ENCODE measurements around the gene ERVW-1. TPM values are rescaled to one million over a fixed set of nuclear protein-coding genes. Genes with fewer than 3 reads are reported as not detected.
"Not testable (repeated sequence)": the region's sequence is repeated elsewhere in the genome, so short reads cannot be mapped to it uniquely, and the experiment has no call there.

ERVW-1 gene
- total RNA-seq: not detected
- 0.37 TPM for polyA plus RNA-seq (2013, experiment 1 of 2)
- polyA plus RNA-seq (2013, experiment 2 of 2): 0.65 TPM
- 0 to 0.07 (median 0) reads per million in 172 experiments for total RNA-seq

- H3K27ac Mint-ChIP-seq; CTCF ChIA-PET; H3K36me3 Mint-ChIP-seq (ENCODE audit: low read depth); H3K9me3 Mint-ChIP-seq; H3K4me3 Mint-ChIP-seq; H3K9me3 ChIP-seq (ENCODE audit: control insufficient read depth in 1 of 2, insufficient read depth in 1 of 2, low read length in 2 of 2); H3K4me1 ChIP-seq (ENCODE audit: insufficient read depth, low read length); H3K4me1 Mint-ChIP-seq (ENCODE audit: low read depth); H3K27me3 Mint-ChIP-seq; H3K27me3 ChIP-seq (ENCODE audit: control insufficient read depth in 1 of 2, insufficient read depth in 2 of 2, low read length in 2 of 2); intact Hi-C loops (cut with DNase I, micrococcal nuclease); H3K4me3 ChIP-seq (ENCODE audit: low read length); H3K27ac ChIP-seq (ENCODE audit: low read depth in 1 of 2, low read length in 2 of 2); DNase-seq; POLR2A ChIA-PET; ATAC-seq (ENCODE audit: poor library complexity); H3K36me3 ChIP-seq (ENCODE audit: insufficient read depth, low read length): not testable (repeated sequence)
Measured at GRCh38 chr7:92477681-92478080, at the start of gene ERVW-1. Gene ERVW-1, minus strand, starts transcription at chr7:92477946. Its CDS starts 7,565 bp downstream, at chr7:92470381.

- peaks cover 10% of the 10 kb centered on the region for H3K4me1 ChIP-seq (ENCODE audit: insufficient read depth, low read length)
Measured at GRCh38 chr7:92523110-92523509, 45.4 kb upstream of the ERVW-1 start.

GRCh38 chr7:92520024-92520423 is 42.3 kb upstream of the ERVW-1 start:
- intact Hi-C loops (cut with DNase I, micrococcal nuclease): loop anchor here in 1 of 2 experiments (10.0 kb wide), 2 partner anchors 275 to 535 kb away; partner anchors contain the start of genes ANKIB1 and KRIT1
- no peaks in the 10 kb centered on the region for H3K4me1 ChIP-seq (ENCODE audit: insufficient read depth, low read length)
- DNase-seq (no peak), ATAC-seq (ENCODE audit: poor library complexity) (no peak)
- no peak overlapping the region for H3K4me3 ChIP-seq (ENCODE audit: low read length)
- ChIA-PET POLR2A (interaction anchor here (0.9 kb wide), 1 partner anchor 9 kb away, joined by 4 read pairs; the partner anchor contains the start of gene RBM48), CTCF (no interaction called here)
- H3K9me3 ChIP-seq (ENCODE audit: control insufficient read depth in 1 of 2, insufficient read depth in 1 of 2, low read length in 2 of 2): no peaks in the 10 kb centered on the region
- Mint-ChIP-seq H3K4me1 (ENCODE audit: low read depth) (no peaks in the 10 kb centered on the region), H3K27ac (no peak overlapping the region), H3K27me3 (no peaks in the 10 kb centered on the region), H3K9me3 (no peaks in the 10 kb centered on the region), H3K4me3 (no peak overlapping the region), H3K36me3 (ENCODE audit: low read depth) (peaks cover 35% of the 10 kb centered on the region)
- no peak for TF ChIP-seq CTCF (IDR thresholded peaks at IDR 0.05)
- H3K36me3 ChIP-seq (ENCODE audit: insufficient read depth, low read length): peaks cover 25% of the 10 kb centered on the region
- no peak overlapping the region for H3K27ac ChIP-seq (ENCODE audit: low read depth in 1 of 2, low read length in 2 of 2)
- H3K27me3 ChIP-seq (ENCODE audit: control insufficient read depth in 1 of 2, insufficient read depth in 2 of 2, low read length in 2 of 2): no peaks in the 10 kb centered on the region

More at GRCh38 chr7:92523110-92523509, 45.4 kb upstream of the ERVW-1 start:
- Mint-ChIP-seq H3K4me3 (no peak overlapping the region), H3K9me3 (no peaks in the 10 kb centered on the region), H3K36me3 (ENCODE audit: low read depth) (peaks cover 19% of the 10 kb centered on the region), H3K4me1 (ENCODE audit: low read depth) (peaks cover 25% of the 10 kb centered on the region), H3K27ac (no peak overlapping the region), H3K27me3 (no peaks in the 10 kb centered on the region)
- Histone ChIP-seq H3K9me3 (ENCODE audit: control insufficient read depth in 1 of 2, insufficient read depth in 1 of 2, low read length in 2 of 2) (no peaks in the 10 kb centered on the region), H3K27me3 (ENCODE audit: control insufficient read depth in 1 of 2, insufficient read depth in 2 of 2, low read length in 2 of 2) (no peaks in the 10 kb centered on the region), H3K36me3 (ENCODE audit: insufficient read depth, low read length) (peaks cover 3% of the 10 kb centered on the region), H3K4me3 (ENCODE audit: low read length) (no peak overlapping the region), H3K27ac (ENCODE audit: low read depth in 1 of 2, low read length in 2 of 2) (no peak overlapping the region)
- DNase-seq (no peak), ATAC-seq (ENCODE audit: poor library complexity) (no peak)
- ChIA-PET CTCF (no interaction called here), POLR2A (no interaction called here)
- no peak for TF ChIP-seq CTCF (IDR thresholded peaks at IDR 0.05)
- intact Hi-C loops (cut with DNase I, micrococcal nuclease): loop anchor here in 1 of 2 experiments (10.0 kb wide), 2 partner anchors 278 to 532 kb away; partner anchors contain the start of genes ANKIB1 and KRIT1

GRCh38 chr7:92517631-92518030 is 39.9 kb upstream of the ERVW-1 start:
- Histone ChIP-seq H3K27me3 (ENCODE audit: control insufficient read depth in 1 of 2, insufficient read depth in 2 of 2, low read length in 2 of 2) (no peaks in the 10 kb centered on the region), H3K36me3 (ENCODE audit: insufficient read depth, low read length) (peaks cover 32% of the 10 kb centered on the region), H3K9me3 (ENCODE audit: control insufficient read depth in 1 of 2, insufficient read depth in 1 of 2, low read length in 2 of 2) (no peaks in the 10 kb centered on the region), H3K4me1 (ENCODE audit: insufficient read depth, low read length) (no peaks in the 10 kb centered on the region), H3K27ac (ENCODE audit: low read depth in 1 of 2, low read length in 2 of 2) (no peak overlapping the region), H3K4me3 (ENCODE audit: low read length) (no peak overlapping the region)
- Mint-ChIP-seq H3K36me3 (ENCODE audit: low read depth) (peaks cover 53% of the 10 kb centered on the region), H3K9me3 (no peaks in the 10 kb centered on the region), H3K4me1 (ENCODE audit: low read depth) (no peaks in the 10 kb centered on the region), H3K4me3 (no peak overlapping the region), H3K27ac (no peak overlapping the region), H3K27me3 (no peaks in the 10 kb centered on the region)
- intact Hi-C loops (cut with DNase I, micrococcal nuclease): no loop called here
- CTCF ChIA-PET: no interaction called here
- DNase-seq (no peak), ATAC-seq (ENCODE audit: poor library complexity) (no peak)
- POLR2A ChIA-PET: no interaction called here
- no peak for TF ChIP-seq CTCF (IDR thresholded peaks at IDR 0.05)
